Stomach smooth muscle (tissue), 2 donors: ENCODE results near the gene SLC9A2.

ENCODE experiments used
- H3K27ac ChIP-seq: one replicate; pipeline ENCODE4 v1.7.0; 2013; ENCODE audit warnings: mild to moderate bottlenecking, low read length, inconsistent platforms
- H3K27me3 ChIP-seq, 2 donors: one replicate each; pipeline ENCODE4 v1.7.0; 2013; ENCODE audit warnings: low read length in 2 of 2; ENCODE audit not compliant: insufficient read depth in 2 of 2, control insufficient read depth in 1 of 2
- H3K36me3 ChIP-seq, 2 donors: one replicate each; pipeline ENCODE4 v1.7.0; 2013; ENCODE audit warnings: low read length in 2 of 2; ENCODE audit not compliant: control insufficient read depth in 2 of 2, insufficient read depth in 2 of 2
- H3K4me1 ChIP-seq: one replicate; pipeline ENCODE4 v1.7.0; 2013; ENCODE audit warnings: low read length; ENCODE audit not compliant: control insufficient read depth, insufficient read depth
- H3K4me3 ChIP-seq, 2 donors: one replicate each; pipeline ENCODE4 v1.7.0; 2013; ENCODE audit warnings: low read length in 2 of 2
- H3K9ac ChIP-seq, 2 donors: one replicate each; pipeline ENCODE4 v1.7.0; 2013; ENCODE audit warnings: low read length in 2 of 2, mild to moderate bottlenecking in 1 of 2
- H3K9me3 ChIP-seq, 2 donors: one replicate each; pipeline ENCODE4 v1.7.0; 2013; ENCODE audit warnings: low read length in 2 of 2; ENCODE audit not compliant: control insufficient read depth in 2 of 2
- donor health status: healthy.
- donor health status: Pancreatic carcinoma.

Gene SLC9A2, protein sequence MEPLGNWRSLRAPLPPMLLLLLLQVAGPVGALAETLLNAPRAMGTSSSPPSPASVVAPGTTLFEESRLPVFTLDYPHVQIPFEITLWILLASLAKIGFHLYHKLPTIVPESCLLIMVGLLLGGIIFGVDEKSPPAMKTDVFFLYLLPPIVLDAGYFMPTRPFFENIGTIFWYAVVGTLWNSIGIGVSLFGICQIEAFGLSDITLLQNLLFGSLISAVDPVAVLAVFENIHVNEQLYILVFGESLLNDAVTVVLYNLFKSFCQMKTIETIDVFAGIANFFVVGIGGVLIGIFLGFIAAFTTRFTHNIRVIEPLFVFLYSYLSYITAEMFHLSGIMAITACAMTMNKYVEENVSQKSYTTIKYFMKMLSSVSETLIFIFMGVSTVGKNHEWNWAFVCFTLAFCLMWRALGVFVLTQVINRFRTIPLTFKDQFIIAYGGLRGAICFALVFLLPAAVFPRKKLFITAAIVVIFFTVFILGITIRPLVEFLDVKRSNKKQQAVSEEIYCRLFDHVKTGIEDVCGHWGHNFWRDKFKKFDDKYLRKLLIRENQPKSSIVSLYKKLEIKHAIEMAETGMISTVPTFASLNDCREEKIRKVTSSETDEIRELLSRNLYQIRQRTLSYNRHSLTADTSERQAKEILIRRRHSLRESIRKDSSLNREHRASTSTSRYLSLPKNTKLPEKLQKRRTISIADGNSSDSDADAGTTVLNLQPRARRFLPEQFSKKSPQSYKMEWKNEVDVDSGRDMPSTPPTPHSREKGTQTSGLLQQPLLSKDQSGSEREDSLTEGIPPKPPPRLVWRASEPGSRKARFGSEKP

GRCh38 chr2:102619414-102620319, at the start of gene SLC9A2:
TSS of gene SLC9A2 (plus strand) at chr2:102619553. CDS start at chr2:102619849, 296 bp downstream.
- Histone ChIP-seq H3K36me3 (no peaks in the 10 kb centered on the region), H3K27me3 (peaks cover 19 to 32% of the 10 kb centered on the region in 2 donors), H3K4me3 (peak within 1 kb of the TSS; percentile 45 to 62), H3K4me1 (peaks cover 16% of the 10 kb centered on the region), H3K27ac (no peak within 1 kb of the TSS), H3K9me3 (no peaks in the 10 kb centered on the region), H3K9ac (no peak within 1 kb of the TSS)

- no peak overlapping the region for H3K9ac ChIP-seq
- no peak overlapping the region for H3K4me3 ChIP-seq
- no peaks in the 10 kb centered on the region for H3K27me3 ChIP-seq
- H3K9me3 ChIP-seq: no peaks in the 10 kb centered on the region
- H3K27ac ChIP-seq: no peak overlapping the region
- no peaks in the 10 kb centered on the region for H3K4me1 ChIP-seq
- no peaks in the 10 kb centered on the region for H3K36me3 ChIP-seq
These were observed 43.5 kb upstream of the SLC9A2 start for GRCh38 chr2:102575888-102576287.

DNA sequence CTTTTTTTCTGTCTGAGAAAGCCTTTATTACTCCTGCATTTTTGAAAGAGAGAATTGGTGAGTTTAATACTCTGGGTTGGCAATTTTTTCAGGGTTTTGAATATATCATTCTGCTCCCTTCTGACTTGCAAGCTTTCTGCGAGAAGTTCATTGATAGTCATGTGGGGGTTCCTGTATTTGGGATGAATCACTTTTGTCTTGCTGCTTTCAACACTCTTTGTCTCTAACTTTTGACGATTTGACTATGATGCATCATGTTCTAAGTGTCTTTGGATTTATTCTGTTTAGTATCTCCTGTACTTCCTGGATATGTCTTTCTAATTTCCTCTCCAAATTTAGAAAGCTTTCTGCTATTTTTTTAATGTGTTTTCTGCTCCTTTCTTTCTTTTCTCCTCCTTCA, 41.0 kb upstream of the SLC9A2 start:
- no peak overlapping the region for H3K27ac ChIP-seq
- no peak overlapping the region for H3K4me3 ChIP-seq
- no peaks in the 10 kb centered on the region for H3K36me3 ChIP-seq
- H3K9ac ChIP-seq: no peak overlapping the region
- H3K9me3 ChIP-seq: no peaks in the 10 kb centered on the region
- no peaks in the 10 kb centered on the region for H3K27me3 ChIP-seq
- no peaks in the 10 kb centered on the region for H3K4me1 ChIP-seq

DNA sequence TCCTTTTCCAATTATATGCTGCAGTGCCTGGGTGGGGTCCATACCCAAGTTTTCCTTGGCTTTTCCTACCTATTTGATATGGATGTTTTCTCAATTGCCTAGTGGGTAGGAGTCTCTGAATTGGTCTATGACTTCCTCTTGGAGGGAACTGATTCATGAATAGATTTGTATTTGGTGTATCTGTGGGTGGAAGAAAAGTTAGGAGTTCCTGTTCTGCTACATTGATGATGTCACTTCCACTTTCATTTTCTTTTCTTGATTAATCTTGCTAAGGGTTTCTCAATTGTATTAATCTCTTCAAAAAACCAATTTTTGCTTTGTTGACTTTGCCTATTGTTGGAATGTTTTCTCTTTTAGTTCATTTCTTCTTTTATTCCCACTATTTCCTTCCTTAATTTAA, 37.4 kb upstream of the SLC9A2 start:
- Histone ChIP-seq H3K9ac (no peak overlapping the region), H3K36me3 (no peaks in the 10 kb centered on the region), H3K4me3 (no peak overlapping the region), H3K27me3 (no peaks in the 10 kb centered on the region), H3K9me3 (no peaks in the 10 kb centered on the region), H3K27ac (no peak overlapping the region), H3K4me1 (no peaks in the 10 kb centered on the region)

GRCh38 chr2:102582845-102583244, 36.5 kb upstream of the SLC9A2 start:
- no peaks in the 10 kb centered on the region for H3K4me1 ChIP-seq
- H3K9ac ChIP-seq: no peak overlapping the region
- no peak overlapping the region for H3K27ac ChIP-seq
- no peaks in the 10 kb centered on the region for H3K36me3 ChIP-seq
- H3K9me3 ChIP-seq: no peaks in the 10 kb centered on the region
- no peaks in the 10 kb centered on the region for H3K27me3 ChIP-seq
- no peak overlapping the region for H3K4me3 ChIP-seq

GRCh38 chr2:102585847-102586404, 33.4 kb upstream of the SLC9A2 start:
- H3K9ac ChIP-seq: no peak overlapping the region
- no peaks in the 10 kb centered on the region for H3K9me3 ChIP-seq
- no peak overlapping the region for H3K4me3 ChIP-seq
- no peak overlapping the region for H3K27ac ChIP-seq
- H3K27me3 ChIP-seq: no peaks in the 10 kb centered on the region
- no peaks in the 10 kb centered on the region for H3K4me1 ChIP-seq
- no peaks in the 10 kb centered on the region for H3K36me3 ChIP-seq

- no peaks in the 10 kb centered on the region for H3K9me3 ChIP-seq
- no peak overlapping the region for H3K27ac ChIP-seq
- no peaks in the 10 kb centered on the region for H3K36me3 ChIP-seq
- no peaks in the 10 kb centered on the region for H3K27me3 ChIP-seq
- no peaks in the 10 kb centered on the region for H3K4me1 ChIP-seq
- H3K4me3 ChIP-seq: no peak overlapping the region
- H3K9ac ChIP-seq: no peak overlapping the region
These were observed 31.0 kb upstream of the SLC9A2 start for GRCh38 chr2:102588213-102588939.

DNA sequence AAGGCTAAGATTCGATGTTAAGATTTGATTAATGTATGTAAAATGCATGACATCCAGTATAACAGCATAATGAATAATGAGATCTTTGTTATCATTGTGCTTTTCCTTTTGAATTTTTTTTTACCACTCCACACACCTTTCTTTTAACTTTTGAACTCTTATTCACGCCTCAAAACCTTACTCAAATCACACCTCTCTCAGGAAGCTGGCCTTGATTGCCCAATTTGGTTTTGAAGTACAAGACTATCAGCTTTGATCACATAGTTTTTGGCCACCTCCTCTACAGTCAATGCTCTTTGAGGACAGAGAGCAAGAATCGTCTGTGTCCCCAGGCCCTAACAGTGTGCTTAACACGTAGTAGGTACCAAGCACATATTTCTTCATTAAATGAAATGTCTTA, 29.9 kb upstream of the SLC9A2 start:
- Histone ChIP-seq H3K9me3 (no peaks in the 10 kb centered on the region), H3K27ac (no peak overlapping the region), H3K36me3 (no peaks in the 10 kb centered on the region), H3K27me3 (no peaks in the 10 kb centered on the region), H3K4me1 (no peaks in the 10 kb centered on the region), H3K9ac (no peak overlapping the region), H3K4me3 (no peak overlapping the region)

- no peaks in the 10 kb centered on the region for H3K27me3 ChIP-seq
- H3K9ac ChIP-seq: no peak overlapping the region
- no peaks in the 10 kb centered on the region for H3K9me3 ChIP-seq
- no peak overlapping the region for H3K4me3 ChIP-seq
- no peaks in the 10 kb centered on the region for H3K36me3 ChIP-seq
- H3K27ac ChIP-seq: no peak overlapping the region
- H3K4me1 ChIP-seq: no peaks in the 10 kb centered on the region
These were observed 27.8 kb upstream of the SLC9A2 start for GRCh38 chr2:102591491-102592045.
